GM12873 (cell line): ENCODE results near the gene SLC16A4.

Experiments used
- CTCF ChIP-seq: IDR thresholded peaks from 2 replicates; pipeline ENCODE4 v1.5.1; 2012; ENCODE audit warnings: low read depth, mild to moderate bottlenecking, moderate library complexity, low read length, control low read depth; ENCODE audit not compliant: insufficient read depth; ENCODE audit errors: missing control alignments

SLC16A4 gene

GRCh38 chr1:110428946-110429345 is 38.1 kb upstream of the SLC16A4 start:
- no peak for TF ChIP-seq CTCF

- TF ChIP-seq CTCF: no peak
Observed at GRCh38 chr1:110426854-110427253, 36.0 kb upstream of the SLC16A4 start.

GRCh38 chr1:110425612-110426152 is 34.9 kb upstream of the SLC16A4 start:
- TF ChIP-seq CTCF: no peak

- TF ChIP-seq CTCF: no peak
Observed at GRCh38 chr1:110424699-110425611, 34.1 kb upstream of the SLC16A4 start.

- no peak for TF ChIP-seq CTCF
Observed at GRCh38 chr1:110420874-110421793, 30.3 kb upstream of the SLC16A4 start.

- no peak for TF ChIP-seq CTCF
Observed at GRCh38 chr1:110420023-110420662, 29.3 kb upstream of the SLC16A4 start.
